GM23248 (cell line): Measurements from ENCODE around the gene ZNF208. TPM values are rescaled to one million over a fixed set of nuclear protein-coding genes. Genes with fewer than 3 reads are reported as not detected.

Source experiments
- DNase-seq: peaks from one replicate; pipeline ENCODE4 v3.0.0-alpha.2; 2015
- H2AFZ ChIP-seq: fragments of 200-600 bp; sonication (generic); 2 replicates; pipeline ENCODE4 v1.6.1; 2016; ENCODE audit warnings: antibody characterized with exemption
- H3F3A ChIP-seq: fragments of 200-600 bp; sonication (generic); 2 replicates; pipeline ENCODE4 v1.6.1; 2016; ENCODE audit warnings: mild to moderate bottlenecking, antibody characterized with exemption, mixed run types; ENCODE audit not compliant: insufficient read depth
- H3K27ac ChIP-seq: fragments of 200-600 bp; sonication (generic); 2 replicates; pipeline ENCODE4 v1.5.1; 2016; ENCODE audit warnings: mild to moderate bottlenecking
- H3K27me3 ChIP-seq: fragments of 200-600 bp; sonication (generic); replicated peaks from 2 replicates; pipeline ENCODE4 v1.6.1; 2016; ENCODE audit warnings: mild to moderate bottlenecking; ENCODE audit not compliant: insufficient read depth
- H3K36me3 ChIP-seq: fragments of 200-600 bp; sonication (generic); 2 replicates; pipeline ENCODE4 v1.6.1; 2016; ENCODE audit warnings: low read depth, mild to moderate bottlenecking
- H3K4me1 ChIP-seq: fragments of 200-600 bp; sonication (generic); 2 replicates; pipeline ENCODE4 v1.6.1; 2016; ENCODE audit warnings: mild to moderate bottlenecking; ENCODE audit not compliant: insufficient read depth
- H3K4me2 ChIP-seq: fragments of 200-600 bp; sonication (generic); one replicate; pipeline ENCODE4 v1.6.1; 2016; ENCODE audit warnings: mild to moderate bottlenecking; ENCODE audit not compliant: unreplicated experiment
- H3K4me3 ChIP-seq: fragments of 200-600 bp; sonication (generic); 2 replicates; pipeline ENCODE4 v1.5.1; 2016; ENCODE audit warnings: mild to moderate bottlenecking
- H3K79me2 ChIP-seq: fragments of 200-600 bp; sonication (generic); 2 replicates; pipeline ENCODE4 v1.6.1; 2016; ENCODE audit warnings: mild to moderate bottlenecking; ENCODE audit not compliant: insufficient read depth
- H3K9ac ChIP-seq: fragments of 200-600 bp; sonication (generic); 2 replicates; pipeline ENCODE4 v1.6.1; 2016; ENCODE audit warnings: mild to moderate bottlenecking
- H3K9me2 ChIP-seq: fragments of 200-600 bp; sonication (generic); 2 replicates; pipeline ENCODE4 v1.6.1; 2016; ENCODE audit warnings: mixed run types, mild to moderate bottlenecking, moderate library complexity; ENCODE audit not compliant: insufficient read depth
- H3K9me3 ChIP-seq: fragments of 200-600 bp; sonication (generic); one replicate; pipeline ENCODE4 v1.6.1; 2017; ENCODE audit warnings: low read depth
- H4K20me1 ChIP-seq: fragments of 200-600 bp; sonication (generic); 2 replicates; pipeline ENCODE4 v1.6.0; 2016; ENCODE audit not compliant: insufficient read depth
- EZH2 ChIP-seq: fragments of 200-600 bp; sonication (generic); IDR thresholded peaks from 2 replicates; pipeline ENCODE4 v1.6.1; 2018; ENCODE audit warnings: antibody characterized with exemption, mild to moderate bottlenecking; ENCODE audit not compliant: insufficient read depth, poor library complexity, severe bottlenecking
- EZH2phosphoT487 ChIP-seq: fragments of 200-600 bp; sonication (generic); IDR thresholded peaks from 2 replicates; pipeline ENCODE4 v1.6.1; 2018; ENCODE audit warnings: antibody characterized with exemption, moderate library complexity, mild to moderate bottlenecking, low read depth; ENCODE audit not compliant: insufficient read depth
- whole genome bisulfite sequencing, 2 experiments: methylation state at CpG; one replicate each; pipeline ENCODE4 v1.1.6; 2015 to 2017; ENCODE audit warnings: low lambda C conversion rate in 2 of 2, low coverage in 1 of 2; ENCODE audit errors: missing lambda C conversion rate in 2 of 2; 5-methylcytosine and 5-hydroxymethylcytosine counted together
- in situ Hi-C: fragments of 300-500 bp; cut with MboI; formaldehyde crosslinking; loops from 2 replicates; pipeline ENCODE4 v1.15.0; 2020
- polyA plus RNA-seq: library from polyadenylated mRNA; unstranded; fragments of >200 nt; fragmentation: Nextera tagmentation; extraction: Ambion mirVana; gene quantifications from 2 replicates; pipeline ENCODE4 v1.2.1, GENCODE V29; 2016
- total RNA-seq: library from RNA; depleted of rRNA; stranded (reverse); fragments of >200 nt; shearing (Covaris generic); gene quantifications from 2 replicates; pipeline ENCODE4 v1.2.3, GENCODE V29; 2014

Gene ZNF208
- total and polyA plus RNA-seq, 2 experiments from 2014 or later: under 0.01 TPM; not detected in 1

DNA sequence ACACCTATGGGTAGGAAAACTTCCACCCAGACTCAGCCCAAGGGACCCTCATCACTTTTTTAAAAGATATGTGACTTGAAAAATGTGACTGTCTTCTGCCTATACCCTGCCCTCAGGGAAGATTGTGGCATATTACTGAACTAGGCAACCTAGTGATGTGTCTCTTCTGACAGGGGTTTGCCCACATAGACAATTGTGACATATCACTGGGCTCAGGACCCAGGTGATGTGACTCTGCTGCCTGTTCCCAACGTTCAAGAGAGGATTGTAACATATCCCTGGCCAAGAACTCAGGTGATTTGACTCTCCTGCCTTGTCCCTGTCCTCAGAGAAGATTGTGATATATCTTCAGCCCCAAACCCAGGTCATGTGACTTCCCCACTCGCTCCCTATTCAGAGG is 88.5 kb downstream of the ZNF208 start:
- no peaks in the 10 kb centered on the region for H3K27me3 ChIP-seq
- no peak for DNase-seq
- no peak overlapping the region for H2AFZ ChIP-seq
- H3F3A ChIP-seq: no peaks in the 10 kb centered on the region
- H4K20me1 ChIP-seq: no peaks in the 10 kb centered on the region
- 3 to 6% methylated on average over 2 of the region's 2 CpGs for WGBS, 2 experiments
- no peaks in the 10 kb centered on the region for H3K79me2 ChIP-seq
- H3K4me3 ChIP-seq: no peak overlapping the region
- H3K9me3 ChIP-seq: no peaks in the 10 kb centered on the region
- no peaks in the 10 kb centered on the region for H3K9me2 ChIP-seq
- no peak overlapping the region for H3K9ac ChIP-seq
- H3K4me1 ChIP-seq: no peaks in the 10 kb centered on the region
- in situ Hi-C loops: no loop called here
- TF ChIP-seq EZH2phosphoT487: no peak
- TF ChIP-seq EZH2: no peak
- H3K36me3 ChIP-seq: no peaks in the 10 kb centered on the region
- H3K4me2 ChIP-seq: no peak overlapping the region
- H3K27ac ChIP-seq: no peak overlapping the region

DNA sequence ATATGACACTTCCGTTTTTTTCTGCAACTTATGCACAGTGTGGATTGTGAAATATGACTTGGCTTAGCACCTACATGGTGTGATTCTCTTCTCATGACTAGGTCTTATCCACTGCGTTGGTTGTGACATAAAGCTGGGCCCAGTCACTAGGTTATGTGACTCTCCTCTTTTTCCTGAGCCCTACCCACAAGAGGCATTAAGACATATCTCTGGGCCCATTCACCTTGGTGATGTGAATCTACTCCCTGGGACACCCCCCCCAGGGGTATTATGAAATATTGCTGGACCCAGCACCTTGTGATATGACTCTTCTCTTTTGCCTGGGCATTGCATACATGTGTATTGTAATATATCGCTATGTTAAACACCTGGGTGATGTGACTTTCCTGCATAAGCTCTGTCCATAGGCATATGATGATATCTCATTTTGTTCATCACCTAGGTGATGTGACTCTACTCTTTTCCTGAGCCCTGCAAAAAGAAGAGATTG is 89.0 kb downstream of the ZNF208 start:
- Histone ChIP-seq H3K9me3 (no peaks in the 10 kb centered on the region), H3K9ac (no peak overlapping the region), H3K4me2 (no peak overlapping the region), H3F3A (no peaks in the 10 kb centered on the region), H3K79me2 (no peaks in the 10 kb centered on the region), H3K4me3 (no peak overlapping the region), H3K27ac (no peak overlapping the region), H3K4me1 (no peaks in the 10 kb centered on the region), H2AFZ (no peak overlapping the region), H3K9me2 (no peaks in the 10 kb centered on the region), H3K36me3 (no peaks in the 10 kb centered on the region), H4K20me1 (no peaks in the 10 kb centered on the region), H3K27me3 (no peaks in the 10 kb centered on the region)
- no peak for DNase-seq
- in situ Hi-C loops: no loop called here
- TF ChIP-seq EZH2phosphoT487 (no peak), EZH2 (no peak)
- WGBS, 2 experiments: 23 to 25% methylated on average over 3 of the region's 3 CpGs

DNA sequence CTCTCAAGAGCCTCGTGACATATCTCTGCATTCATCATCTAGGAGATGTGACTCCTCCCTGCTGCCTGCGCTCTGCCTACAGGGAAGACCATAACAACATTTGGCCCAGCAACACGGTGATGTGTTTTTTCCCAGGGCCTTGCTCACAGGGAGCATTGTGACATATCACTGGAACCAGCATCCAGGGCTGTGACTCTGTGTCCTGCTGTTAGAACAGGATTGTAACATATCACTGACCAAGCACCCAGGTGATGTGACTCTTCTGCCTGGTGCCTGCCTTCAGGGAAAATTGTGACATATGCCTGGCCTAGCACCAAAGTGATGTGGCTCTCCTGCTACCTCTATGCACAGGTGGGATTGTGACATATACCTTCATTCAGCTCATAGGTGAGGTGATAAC is 95.3 kb downstream of the ZNF208 start:
- no peak overlapping the region for H2AFZ ChIP-seq
- H3K9me2 ChIP-seq: no peaks in the 10 kb centered on the region
- in situ Hi-C loops: no loop called here
- no peak overlapping the region for H3K4me3 ChIP-seq
- no peaks in the 10 kb centered on the region for H3K36me3 ChIP-seq
- no peaks in the 10 kb centered on the region for H3K9me3 ChIP-seq
- H3F3A ChIP-seq: no peaks in the 10 kb centered on the region
- no peak for TF ChIP-seq EZH2
- TF ChIP-seq EZH2phosphoT487: no peak
- no peak overlapping the region for H3K27ac ChIP-seq
- H4K20me1 ChIP-seq: no peaks in the 10 kb centered on the region
- H3K9ac ChIP-seq: no peak overlapping the region
- no peak overlapping the region for H3K4me2 ChIP-seq
- DNase-seq: no peak
- no peaks in the 10 kb centered on the region for H3K79me2 ChIP-seq
- WGBS, 2 experiments: 0 to 4% methylated on average over 3 of the region's 3 CpGs
- H3K27me3 ChIP-seq: no peaks in the 10 kb centered on the region
- no peaks in the 10 kb centered on the region for H3K4me1 ChIP-seq

DNA sequence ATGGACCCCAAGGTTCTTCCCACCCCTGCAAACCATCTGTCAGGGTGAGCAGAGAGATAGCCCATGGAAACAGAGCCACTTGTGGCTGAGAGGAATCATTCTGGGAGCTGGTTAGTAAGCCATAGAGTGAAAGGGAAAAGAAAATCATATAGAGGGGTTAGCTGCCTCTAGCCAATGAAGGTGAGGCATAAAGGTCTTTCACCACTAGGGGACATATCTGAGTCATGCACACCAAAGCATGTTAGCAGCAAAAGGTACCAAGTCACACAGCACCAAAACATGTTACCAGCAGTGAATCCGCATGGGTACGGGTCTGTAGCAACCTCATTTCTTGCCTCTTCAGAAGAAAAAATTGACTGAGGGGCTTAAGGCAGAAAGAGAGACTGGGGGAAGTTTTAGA is 98.1 kb downstream of the ZNF208 start:
- WGBS, 2 experiments: 21 to 34% methylated on average over 2 of the region's 2 CpGs
- no peak overlapping the region for H3K27ac ChIP-seq

DNA sequence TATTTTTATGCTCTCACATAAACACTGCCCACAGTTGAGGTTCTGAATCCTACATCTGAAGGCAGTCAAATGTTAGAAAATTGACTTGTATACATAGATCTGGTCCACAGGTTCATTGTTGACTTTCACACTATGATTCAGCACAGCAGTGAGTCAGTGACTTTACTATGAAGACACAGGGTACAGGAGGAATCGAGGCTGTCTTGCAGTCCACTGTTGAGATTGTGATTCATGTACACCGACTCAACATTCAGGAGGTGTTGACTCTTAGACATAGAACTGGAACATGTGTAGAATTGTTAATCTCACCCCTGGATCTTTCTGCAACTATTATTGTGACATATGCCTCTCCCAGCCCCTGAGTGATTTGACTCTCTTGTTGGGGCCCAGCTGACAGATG is 100.4 kb downstream of the ZNF208 start:
- Histone ChIP-seq H3K4me2 (no peak overlapping the region), H3K4me1 (no peaks in the 10 kb centered on the region), H3K9ac (no peak overlapping the region), H3K9me2 (no peaks in the 10 kb centered on the region), H3K4me3 (no peak overlapping the region), H3K79me2 (no peaks in the 10 kb centered on the region), H2AFZ (no peak overlapping the region), H3F3A (no peaks in the 10 kb centered on the region), H3K36me3 (no peaks in the 10 kb centered on the region), H3K27ac (no peak overlapping the region), H3K27me3 (no peaks in the 10 kb centered on the region), H4K20me1 (no peaks in the 10 kb centered on the region), H3K9me3 (no peaks in the 10 kb centered on the region)
- 15 to 17% methylated on average over 2 of the region's 2 CpGs for WGBS, 2 experiments
- no peak for DNase-seq
- in situ Hi-C loops: no loop called here
- TF ChIP-seq EZH2: no peak
- no peak for TF ChIP-seq EZH2phosphoT487

More for the DNA sequence above, 98.1 kb downstream of the ZNF208 start:
- no peaks in the 10 kb centered on the region for H4K20me1 ChIP-seq
- H3K9me2 ChIP-seq: no peaks in the 10 kb centered on the region
- H3K27me3 ChIP-seq: no peaks in the 10 kb centered on the region
- H3K4me2 ChIP-seq: no peak overlapping the region
- H3K4me1 ChIP-seq: no peaks in the 10 kb centered on the region
- H3K9ac ChIP-seq: no peak overlapping the region
- DNase-seq: no peak
- in situ Hi-C loops: no loop called here
- H2AFZ ChIP-seq: no peak overlapping the region
- no peak overlapping the region for H3K4me3 ChIP-seq
- no peaks in the 10 kb centered on the region for H3K36me3 ChIP-seq
- TF ChIP-seq EZH2phosphoT487 (no peak), EZH2 (no peak)
- H3K9me3 ChIP-seq: no peaks in the 10 kb centered on the region
- no peaks in the 10 kb centered on the region for H3F3A ChIP-seq
- H3K79me2 ChIP-seq: no peaks in the 10 kb centered on the region
